HUES48 (cell line): ENCODE data around the gene AP1AR.
"Not testable (repeated sequence)": the region's sequence is repeated elsewhere in the genome, so short reads cannot be mapped to it uniquely, and the experiment has no call there.

Experiments used
- H3K27ac ChIP-seq: one replicate; pipeline ENCODE4 v1.7.0; 2013; ENCODE audit warnings: low read depth, low read length, inconsistent platforms
- H3K27me3 ChIP-seq: 2 replicates; pipeline ENCODE4 v1.6.1; 2013; ENCODE audit warnings: mild to moderate bottlenecking, low read length; ENCODE audit not compliant: control insufficient read depth, insufficient read depth
- H3K36me3 ChIP-seq: 2 replicates; pipeline ENCODE4 v1.6.1; 2013; ENCODE audit warnings: low read length; ENCODE audit not compliant: control insufficient read depth, insufficient read depth
- H3K4me1 ChIP-seq: 2 replicates; pipeline ENCODE4 v1.6.1; 2013; ENCODE audit warnings: mild to moderate bottlenecking, low read length; ENCODE audit not compliant: control insufficient read depth, insufficient read depth
- H3K4me3 ChIP-seq: 2 replicates; pipeline ENCODE4 v1.5.1; 2013; ENCODE audit warnings: mild to moderate bottlenecking, low read depth, low read length
- H3K9ac ChIP-seq: 2 replicates; pipeline ENCODE4 v1.6.1; 2013; ENCODE audit warnings: mild to moderate bottlenecking, low read depth, low read length, moderate library complexity
- H3K9me3 ChIP-seq: 2 replicates; pipeline ENCODE4 v1.6.1; 2013; ENCODE audit warnings: low read length; ENCODE audit not compliant: control insufficient read depth, insufficient read depth

The AP1AR gene

DNA sequence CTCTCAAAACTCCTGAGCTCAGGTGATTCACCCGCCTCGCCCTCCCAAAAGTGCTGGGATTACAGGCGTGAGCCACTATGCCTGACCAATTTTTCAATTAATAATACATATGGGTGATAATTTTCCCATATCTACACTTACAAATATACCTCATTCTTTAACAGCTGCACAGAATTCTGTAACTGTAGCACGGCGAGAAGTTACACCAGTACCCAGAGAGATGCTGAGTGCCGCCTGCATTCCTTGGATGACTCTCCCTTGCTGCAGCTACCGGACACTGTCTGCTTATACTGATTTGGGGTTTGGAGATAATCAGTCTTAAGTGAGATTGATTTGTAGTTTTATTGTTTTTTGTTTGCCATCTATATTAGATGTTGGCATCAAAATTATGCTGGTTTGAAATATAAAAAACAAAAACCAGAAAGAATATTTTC lies 48.3 kb downstream of the AP1AR start:
- Histone ChIP-seq H3K36me3 (no peaks in the 10 kb centered on the region), H3K9ac (no peak overlapping the region), H3K4me1 (peaks cover 4% of the 10 kb centered on the region), H3K4me3 (no peak overlapping the region), H3K9me3 (no peaks in the 10 kb centered on the region), H3K27ac (no peak overlapping the region), H3K27me3 (peaks cover 9% of the 10 kb centered on the region)

DNA sequence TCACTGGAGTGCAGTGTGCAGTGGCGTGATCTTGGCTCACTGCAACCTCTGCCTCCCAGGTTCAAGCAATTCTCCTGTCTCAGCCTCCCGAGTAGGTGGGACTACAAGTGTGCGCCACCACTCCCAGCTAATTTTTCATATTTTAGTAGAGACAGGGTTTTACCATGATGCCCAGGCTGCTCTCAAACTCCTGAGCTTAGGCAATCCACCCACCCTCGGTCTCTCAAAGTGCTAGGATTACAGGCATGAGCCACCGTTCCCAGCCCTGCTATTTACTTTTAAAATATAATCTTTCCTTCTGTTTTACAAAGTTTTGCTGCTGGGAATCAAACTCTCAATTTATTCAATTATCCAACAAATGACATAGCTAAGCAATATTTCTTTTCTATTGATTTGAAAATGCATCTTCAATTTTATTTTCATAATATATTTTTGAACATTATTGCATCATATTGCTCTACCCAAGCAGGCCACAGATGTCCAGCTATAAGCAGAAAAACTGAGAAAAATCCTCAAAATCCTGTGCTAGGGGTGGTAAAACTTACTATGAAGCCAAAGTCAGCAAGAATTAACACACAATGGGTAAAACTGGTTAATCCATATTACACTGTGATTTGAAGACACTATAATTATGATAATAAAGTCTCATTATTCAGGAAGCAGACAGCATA lies 48.9 kb downstream of the AP1AR start:
- Histone ChIP-seq H3K9me3 (no peaks in the 10 kb centered on the region), H3K4me1 (peaks cover 8% of the 10 kb centered on the region), H3K36me3 (no peaks in the 10 kb centered on the region), H3K4me3 (no peak overlapping the region), H3K9ac (no peak overlapping the region), H3K27ac (no peak overlapping the region), H3K27me3 (peaks cover 14% of the 10 kb centered on the region)

DNA sequence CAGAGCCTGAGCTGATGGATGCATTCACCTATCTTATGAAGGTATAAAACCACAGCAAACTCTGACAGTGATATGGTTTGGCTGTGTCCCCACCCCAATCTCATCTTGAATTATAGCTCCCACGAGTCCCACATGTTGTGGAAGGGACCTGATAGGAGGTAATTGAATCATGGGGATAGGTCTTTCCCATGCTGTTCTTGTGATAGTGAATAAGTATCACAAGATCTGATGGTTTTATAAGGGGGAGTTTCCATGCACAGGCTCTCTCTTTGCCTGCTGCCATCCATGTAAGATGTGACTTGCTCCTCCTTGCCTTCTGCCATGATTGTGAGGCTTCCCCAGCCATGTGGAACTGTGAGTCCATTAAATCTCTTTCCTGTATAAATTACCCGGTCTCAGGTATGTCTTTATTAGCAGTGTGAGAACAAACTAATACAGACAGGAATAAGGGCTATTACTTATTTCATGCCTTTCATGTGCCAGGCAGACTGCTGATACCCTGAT lies 50.4 kb downstream of the AP1AR start:
- H3K4me3 ChIP-seq, H3K9ac ChIP-seq, H3K9me3 ChIP-seq, H3K27ac ChIP-seq, H3K36me3 ChIP-seq, H3K4me1 ChIP-seq: not testable (repeated sequence)
- H3K27me3 ChIP-seq: peaks cover 28% of the 10 kb centered on the region

DNA sequence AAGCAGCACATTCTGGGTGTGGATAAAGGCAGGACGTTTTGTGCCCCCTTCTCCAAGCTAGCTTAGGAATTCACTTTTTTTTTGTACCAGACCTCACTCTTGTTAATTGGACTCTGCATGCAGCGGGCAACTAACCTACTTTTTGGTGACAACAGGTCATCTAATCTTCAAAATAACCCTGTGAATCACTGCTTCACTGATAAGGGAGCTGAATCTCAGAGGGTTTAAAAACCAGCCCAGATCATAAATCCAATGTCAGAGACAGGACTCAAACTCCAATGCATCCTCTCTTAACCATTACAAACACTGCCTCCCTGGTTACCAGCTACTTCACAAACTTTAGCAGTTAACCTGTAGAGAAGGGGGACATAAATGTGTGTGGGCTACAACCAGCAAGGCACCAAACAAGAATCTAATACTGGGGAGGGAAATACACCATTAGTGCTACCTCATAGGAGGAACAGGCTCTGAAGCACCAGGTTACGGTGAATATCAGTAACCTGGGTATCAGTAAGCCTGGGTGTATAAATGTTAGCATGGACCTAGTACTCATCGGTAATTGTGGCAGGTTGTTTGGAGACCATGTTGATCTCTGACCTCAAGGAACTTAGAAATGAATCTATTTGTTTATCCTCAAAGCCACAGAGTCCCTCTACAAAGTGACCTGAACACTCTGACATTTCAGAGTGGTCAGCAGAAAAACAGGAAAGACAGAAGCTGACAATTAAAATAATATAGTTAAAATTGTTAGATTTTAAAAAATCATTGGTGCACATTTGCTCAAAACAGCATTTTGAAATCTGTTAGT lies 51.5 kb downstream of the AP1AR start:
- Histone ChIP-seq H3K4me3 (no peak overlapping the region), H3K9ac (no peak overlapping the region), H3K36me3 (no peaks in the 10 kb centered on the region), H3K4me1 (peaks cover 8% of the 10 kb centered on the region), H3K27ac (no peak overlapping the region), H3K9me3 (no peaks in the 10 kb centered on the region), H3K27me3 (peaks cover 31% of the 10 kb centered on the region)

DNA sequence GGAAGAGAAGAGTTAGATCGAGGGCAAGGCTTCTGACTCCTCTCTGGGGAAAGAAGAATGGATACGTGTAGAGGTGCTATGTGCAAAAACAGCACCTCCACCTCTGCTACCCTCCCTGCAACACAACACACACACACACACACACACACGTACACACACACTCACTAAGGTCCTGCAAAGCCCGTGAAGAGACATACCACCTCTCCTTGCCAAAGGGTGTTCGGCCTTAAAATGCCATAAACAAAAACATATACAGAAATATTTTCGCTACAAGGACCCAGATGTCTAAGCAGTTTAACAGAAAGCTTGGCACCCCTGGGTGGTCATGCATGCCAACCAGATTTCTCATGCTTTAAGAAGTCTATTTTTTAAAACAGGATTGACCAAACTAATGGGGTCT lies 52.6 kb downstream of the AP1AR start:
- peaks cover 8% of the 10 kb centered on the region for H3K4me1 ChIP-seq
- no peak overlapping the region for H3K27ac ChIP-seq
- peaks cover 31% of the 10 kb centered on the region for H3K27me3 ChIP-seq
- H3K9ac ChIP-seq: no peak overlapping the region
- H3K4me3 ChIP-seq: no peak overlapping the region
- no peaks in the 10 kb centered on the region for H3K9me3 ChIP-seq
- H3K36me3 ChIP-seq: no peaks in the 10 kb centered on the region

DNA sequence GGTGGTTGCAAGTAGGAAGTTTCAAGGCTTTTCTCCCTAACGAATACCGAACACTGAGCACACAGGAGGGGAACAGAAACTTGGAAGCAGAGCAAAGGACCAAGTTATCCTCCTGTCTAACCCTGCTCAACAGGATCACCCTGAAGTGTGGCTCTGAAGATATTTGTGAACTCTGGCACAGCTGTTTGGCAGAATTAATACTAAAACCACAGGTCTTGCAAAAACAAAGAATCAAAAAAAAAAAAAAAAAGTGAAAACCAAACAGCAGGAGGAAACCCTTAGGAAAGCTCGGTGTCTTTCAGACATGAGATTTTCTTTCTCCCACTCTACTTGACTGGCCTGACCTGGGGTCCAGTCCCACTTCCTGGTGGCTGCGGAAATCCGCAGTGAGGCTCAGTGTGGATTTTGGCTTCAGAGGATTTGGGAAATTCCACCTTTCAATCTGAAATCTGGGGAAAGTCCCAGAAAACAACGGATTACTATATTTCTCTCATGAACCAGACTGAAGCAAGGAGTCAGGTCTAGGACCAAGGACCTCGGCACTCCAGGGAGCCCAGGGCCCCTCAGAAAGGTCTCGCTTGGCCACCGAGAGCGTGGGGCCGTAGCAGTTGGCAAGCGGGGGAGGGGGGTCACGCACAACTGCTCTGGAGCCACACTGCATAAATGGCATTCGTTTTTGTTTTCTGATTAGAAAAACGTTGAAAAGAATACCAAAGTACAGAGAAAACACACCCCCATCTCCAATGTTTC lies 53.2 kb downstream of the AP1AR start:
- no peaks in the 10 kb centered on the region for H3K36me3 ChIP-seq
- H3K4me1 ChIP-seq: peaks cover 8% of the 10 kb centered on the region
- H3K27me3 ChIP-seq: peaks cover 31% of the 10 kb centered on the region
- no peaks in the 10 kb centered on the region for H3K9me3 ChIP-seq
- peak overlapping the region; percentile 81 for H3K4me3 ChIP-seq
- H3K27ac ChIP-seq: no peak overlapping the region
- H3K9ac ChIP-seq: no peak overlapping the region

DNA sequence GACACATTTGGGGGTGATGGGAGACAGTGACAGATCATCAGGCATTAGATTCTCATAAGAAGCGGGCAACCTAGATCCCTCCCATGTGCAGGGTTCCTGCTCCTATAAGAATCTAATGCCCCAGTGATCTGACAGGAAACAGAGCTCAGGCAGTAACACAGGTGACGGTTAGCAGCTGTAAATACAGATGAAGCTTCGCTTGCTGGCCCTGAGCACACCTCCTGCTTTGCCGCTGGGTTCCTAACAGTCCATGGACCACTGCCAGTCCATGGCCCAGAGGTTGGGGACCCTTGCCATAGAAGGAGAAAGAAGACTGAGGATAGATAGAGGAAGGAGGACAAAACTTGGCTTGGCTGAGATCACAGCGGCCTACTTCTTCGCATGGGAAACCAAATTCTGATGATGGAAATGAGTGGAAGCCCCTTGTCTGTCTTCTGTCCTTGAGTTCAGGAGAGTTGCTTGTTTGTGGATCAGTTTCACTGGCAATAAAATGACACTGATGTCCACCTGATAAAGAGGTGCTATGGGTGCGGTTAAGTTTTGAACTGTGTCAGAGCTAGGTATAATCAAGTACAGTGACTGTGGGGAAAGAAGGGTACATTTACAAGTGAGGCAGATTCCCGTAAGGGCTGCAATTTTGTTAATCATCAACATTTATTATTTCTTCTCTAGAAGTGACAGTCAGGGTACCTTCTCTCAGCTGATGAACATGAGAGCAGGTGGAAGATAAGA lies 55.8 kb downstream of the AP1AR start:
- H3K27me3 ChIP-seq: peaks cover 31% of the 10 kb centered on the region
- no peaks in the 10 kb centered on the region for H3K9me3 ChIP-seq
- no peak overlapping the region for H3K9ac ChIP-seq
- H3K4me1 ChIP-seq: peaks cover 8% of the 10 kb centered on the region
- H3K27ac ChIP-seq: no peak overlapping the region
- no peaks in the 10 kb centered on the region for H3K36me3 ChIP-seq
- no peak overlapping the region for H3K4me3 ChIP-seq

DNA sequence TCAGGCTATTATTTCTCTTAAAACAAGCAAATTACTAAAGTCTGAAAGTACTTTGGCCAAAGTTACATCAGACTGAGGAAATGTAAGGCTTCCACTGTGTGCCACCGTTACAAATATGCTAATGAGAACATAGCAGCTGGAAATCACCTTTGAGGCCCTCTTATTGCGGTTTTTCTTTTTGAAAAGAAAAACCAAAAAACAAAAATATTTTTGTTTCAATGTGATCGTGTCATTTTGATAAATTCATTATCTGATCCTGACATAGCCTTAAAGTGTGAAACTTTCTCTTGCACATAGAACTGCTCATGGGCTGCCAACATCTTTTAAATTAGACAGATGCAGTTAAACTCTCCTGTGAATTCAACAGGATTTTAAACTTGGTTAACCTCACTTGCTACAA lies 56.9 kb downstream of the AP1AR start:
- peaks cover 31% of the 10 kb centered on the region for H3K27me3 ChIP-seq
- H3K9ac ChIP-seq: no peak overlapping the region
- no peaks in the 10 kb centered on the region for H3K36me3 ChIP-seq
- H3K27ac ChIP-seq: no peak overlapping the region
- H3K9me3 ChIP-seq: no peaks in the 10 kb centered on the region
- H3K4me3 ChIP-seq: no peak overlapping the region
- H3K4me1 ChIP-seq: peaks cover 8% of the 10 kb centered on the region

DNA sequence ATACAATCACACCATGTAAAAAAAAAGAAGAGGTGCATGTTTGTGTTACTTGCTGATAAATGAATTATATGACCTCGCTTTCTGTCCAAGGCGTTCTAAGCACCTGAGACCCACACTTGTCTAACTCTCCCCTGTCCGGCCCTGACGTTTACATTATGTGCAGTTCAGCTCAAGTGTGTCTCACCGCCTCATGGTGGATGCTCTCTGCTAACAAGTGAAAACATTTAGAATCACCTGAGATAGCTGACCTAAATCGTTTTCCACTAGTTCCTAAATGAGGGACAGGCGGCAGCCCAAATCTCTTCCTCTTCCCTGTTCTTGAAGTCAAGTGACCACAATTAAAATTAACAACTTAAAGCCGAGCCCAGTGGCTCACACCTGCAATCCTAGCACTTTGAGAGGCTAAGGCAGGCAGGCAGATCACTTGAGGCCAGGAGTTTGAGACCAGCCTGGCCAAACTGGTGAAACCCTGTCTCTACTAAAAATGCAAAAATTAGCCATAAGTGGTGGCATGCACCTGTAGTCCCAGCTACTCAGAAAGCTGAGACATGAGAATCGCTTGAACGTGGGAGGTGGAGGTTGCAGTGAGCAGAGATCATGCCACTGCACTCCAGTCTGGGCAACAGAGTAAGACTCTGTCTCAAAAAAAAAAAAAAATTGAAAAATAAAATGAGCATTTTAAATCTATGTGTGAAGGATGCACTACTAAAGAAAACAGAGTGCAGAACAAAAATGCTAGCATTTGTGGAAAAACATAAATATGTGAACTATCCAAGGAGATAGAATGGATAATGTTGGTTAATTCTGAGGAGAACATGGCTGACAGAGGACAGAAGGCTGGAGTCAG lies 58.0 kb downstream of the AP1AR start:
- Histone ChIP-seq H3K9ac (no peak overlapping the region), H3K27ac (no peak overlapping the region)

DNA sequence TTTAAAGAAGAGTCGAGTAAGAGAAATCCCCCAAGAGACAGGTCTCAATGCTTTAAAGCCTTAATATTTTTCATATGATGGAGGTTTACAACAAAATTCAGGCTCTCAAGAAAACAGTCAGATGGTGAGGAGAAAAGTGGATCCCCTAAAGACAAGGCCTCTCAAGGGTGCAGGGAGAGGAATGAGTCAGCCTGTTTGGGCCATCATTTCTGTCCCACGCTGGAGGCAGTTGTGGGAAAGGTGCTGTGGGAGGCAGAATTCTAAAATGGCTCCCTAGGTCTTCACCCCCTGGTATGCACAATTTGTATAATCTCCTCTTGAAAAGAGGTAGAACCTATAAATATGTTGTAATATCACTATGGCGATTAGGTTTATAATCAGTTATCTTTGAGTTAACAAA lies 58.8 kb downstream of the AP1AR start:
- Histone ChIP-seq H3K9ac (no peak overlapping the region), H3K4me1 (no peaks in the 10 kb centered on the region), H3K36me3 (no peaks in the 10 kb centered on the region), H3K9me3 (no peaks in the 10 kb centered on the region), H3K27ac (no peak overlapping the region), H3K4me3 (no peak overlapping the region), H3K27me3 (peaks cover 18% of the 10 kb centered on the region)

More for the DNA sequence above, 58.0 kb downstream of the AP1AR start:
- Histone ChIP-seq H3K9me3 (no peaks in the 10 kb centered on the region), H3K4me3 (no peak overlapping the region), H3K36me3 (no peaks in the 10 kb centered on the region), H3K4me1 (peaks cover 7% of the 10 kb centered on the region), H3K27me3 (peaks cover 25% of the 10 kb centered on the region)
